ENCODE measurements around the gene COLEC11.

The COLEC11 gene

GRCh38 chr2:3578987-3579386 lies 15.9 kb upstream of the COLEC11 start:
- no peak for TF ChIP-seq CTCF (IDR thresholded peaks at IDR 0.05; ENCODE audit: extremely low read depth, missing control alignments)
- no peak for DNase-seq (ENCODE audit: low spot score)

- DNase-seq (ENCODE audit: low spot score) = no peak
- no peak for TF ChIP-seq CTCF (IDR thresholded peaks at IDR 0.05; ENCODE audit: extremely low read depth, missing control alignments)
Measured at GRCh38 chr2:3580449-3580848, 14.5 kb upstream of the COLEC11 start.

GRCh38 chr2:3581367-3582262 lies 13.3 kb upstream of the COLEC11 start:
- no peak for TF ChIP-seq CTCF (IDR thresholded peaks at IDR 0.05; ENCODE audit: extremely low read depth, missing control alignments)
- no peak for DNase-seq (ENCODE audit: low spot score)

GRCh38 chr2:3584076-3584475 lies 10.8 kb upstream of the COLEC11 start:
- TF ChIP-seq CTCF (IDR thresholded peaks at IDR 0.05; ENCODE audit: extremely low read depth, missing control alignments) = no peak
- no peak for DNase-seq (ENCODE audit: low spot score)

- TF ChIP-seq CTCF (IDR thresholded peaks at IDR 0.05; ENCODE audit: extremely low read depth, missing control alignments) = no peak
- no peak for DNase-seq (ENCODE audit: low spot score)
Measured at GRCh38 chr2:3584608-3585260, 10.2 kb upstream of the COLEC11 start.

GRCh38 chr2:3585261-3586109 lies 9.4 kb upstream of the COLEC11 start:
- no peak for DNase-seq (ENCODE audit: low spot score)
- TF ChIP-seq CTCF (IDR thresholded peaks at IDR 0.05; ENCODE audit: extremely low read depth, missing control alignments) = no peak
